K562 (cell line): Measurements from ENCODE around the gene MAPT. TPM values are rescaled to one million over a fixed set of nuclear protein-coding genes. Genes with fewer than 3 reads are reported as not detected.

Experiments
- ATAC-seq: fragments of 200-7000 bp; cut with Tn5 transposase; 3 replicates; pipeline ENCODE4 v1.9.1; 2020; ENCODE audit warnings: moderate library complexity
- BruUV-seq: library from RNA; stranded (reverse); fragments of 400-500 nt; replicated peaks from 2 replicates; lab custom pipeline; 2021; lab: Mats Ljungman, UMichigan
- CTCF ChIA-PET: fragments of 300-600 bp; formaldehyde crosslinking; extraction: SDS; loops from one replicate; lab custom pipeline; 2021; ENCODE audit warnings: low intra/inter-chr PET ratio; lab: Yijun Ruan, JAX
- POLR2A ChIA-PET: fragments of 300-600, 350-650 bp; sonication (Branson Sonifier 250); formaldehyde crosslinking; extraction: SDS; loops from one replicate; lab custom pipeline; 2021; ENCODE audit warnings: antibody characterized with exemption, inconsistent platforms; lab: Yijun Ruan, JAX
- DNase-seq, 4 experiments: peaks; one replicate each; pipeline versions ENCODE4 v3.0.0 to v3.0.0-alpha.2; 2011 to 2018; ENCODE audit warnings: low spot score in 3 of 4, mixed read lengths in 3 of 4; ENCODE audit errors: extremely low read depth in 1 of 4
- FAIRE-seq: peaks from 2 replicates; lab custom pipeline; 2011; peaks lifted over from hg19 to GRCh38; lab: Jason Lieb, UNC
- H2AFZ ChIP-seq: 2 replicates; pipeline ENCODE4 v1.6.0; 2011; ENCODE audit warnings: low read depth, low read length, control low read depth, inconsistent platforms
- H3K27ac ChIP-seq: fragments of 200-600 bp; 3 replicates; pipeline ENCODE4 v1.8.0; 2011; ENCODE audit warnings: low read depth, mild to moderate bottlenecking, control low read depth, inconsistent platforms, low read length, moderate library complexity, mixed read lengths; ENCODE audit errors: extremely low read depth
- H3K27me3 ChIP-seq, 2 experiments: fragments of 300-600 bp in 1 of 2; 2 replicates in 1 of 2; 3 replicates in 1 of 2; pipeline versions ENCODE4 v1.6.0 to v1.8.0; 2011; ENCODE audit warnings: inconsistent platforms in 2 of 2, low read length in 2 of 2, mild to moderate bottlenecking in 1 of 2, mixed read lengths in 1 of 2, moderate library complexity in 1 of 2; ENCODE audit not compliant: control insufficient read depth in 2 of 2, insufficient read depth in 2 of 2
- H3K36me3 ChIP-seq: fragments of 300-600 bp; 3 replicates; pipeline ENCODE4 v1.8.0; 2011; ENCODE audit warnings: mild to moderate bottlenecking, low read length, inconsistent platforms; ENCODE audit not compliant: control insufficient read depth, insufficient read depth
- H3K4me1 ChIP-seq, 2 experiments: fragments of 200-600 bp in 1 of 2; replicated peaks in 1 of 2; 2 replicates in 1 of 2; 3 replicates in 1 of 2; pipeline versions ENCODE4 v1.5.1 to v1.8.0; 2011; ENCODE audit warnings: inconsistent platforms in 2 of 2, low read length in 2 of 2, mild to moderate bottlenecking in 1 of 2, mixed read lengths in 1 of 2, moderate library complexity in 1 of 2; ENCODE audit not compliant: control insufficient read depth in 2 of 2, insufficient read depth in 2 of 2
- H3K4me2 ChIP-seq: 2 replicates; pipeline ENCODE4 v1.6.1; 2011; ENCODE audit warnings: low read length, control low read depth, inconsistent platforms, mixed read lengths; ENCODE audit not compliant: insufficient read depth
- H3K4me3 ChIP-seq: fragments of 200-600 bp; sonication (generic), shearing (Covaris generic); 2 replicates; pipeline ENCODE4 v1.5.1; 2016; ENCODE audit warnings: control low read depth, inconsistent platforms
- H3K79me2 ChIP-seq: fragments of 200-600 bp; 3 replicates; pipeline ENCODE4 v1.8.0; 2011; ENCODE audit warnings: low read length, inconsistent platforms; ENCODE audit not compliant: control insufficient read depth, insufficient read depth
- H3K9ac ChIP-seq, 2 experiments: 2 replicates each; pipeline versions ENCODE4 v1.6.0 to v1.6.1; 2011; ENCODE audit warnings: low read depth in 2 of 2, low read length in 2 of 2, control low read depth in 1 of 2, inconsistent platforms in 1 of 2, mild to moderate bottlenecking in 1 of 2, mixed read lengths in 1 of 2; ENCODE audit not compliant: insufficient read depth in 1 of 2
- H3K9me1 ChIP-seq: one replicate; pipeline ENCODE4 v1.6.0; 2011; ENCODE audit warnings: inconsistent platforms, mild to moderate bottlenecking, low read length, moderate library complexity; ENCODE audit not compliant: control insufficient read depth, insufficient read depth
- H3K9me3 ChIP-seq: replicated peaks from 2 replicates; pipeline ENCODE4 v1.5.1; 2011; ENCODE audit warnings: low read depth, low read length, inconsistent platforms; ENCODE audit not compliant: control insufficient read depth, insufficient read depth
- H4K20me1 ChIP-seq: replicated peaks from 2 replicates; pipeline ENCODE4 v1.6.1; 2011; ENCODE audit warnings: low read length, inconsistent platforms, mixed read lengths; ENCODE audit not compliant: control insufficient read depth, insufficient read depth
- CEBPG ChIP-seq, 3 experiments: fragments of 200-800 bp in 1 of 3; sonication (Bioruptor generic) in 1 of 3; sonication (generic) in 1 of 3; formaldehyde crosslinking in 1 of 3; IDR thresholded peaks in 2 of 3; conservative IDR thresholded peaks in 1 of 3; 2 replicates each; pipeline versions ENCODE4 v1.6.1 to v1.8.0; 2016 to 2022; ENCODE audit warnings: missing compliant biosample characterization in 2 of 3, missing genetic modification characterization in 2 of 3, mild to moderate bottlenecking in 1 of 3, missing genetic modification reagents in 1 of 3
- IRF2 ChIP-seq: sonication (generic); formaldehyde crosslinking; IDR thresholded peaks from 2 replicates; pipeline ENCODE4 v1.8.1; 2022; ENCODE audit warnings: mild to moderate bottlenecking, missing genetic modification reagents
- NCOA6 ChIP-seq: fragments of 450-650 bp; IDR thresholded peaks from 2 replicates; pipeline ENCODE4 v1.6.1; 2017; ENCODE audit warnings: mild to moderate bottlenecking
- PYGO2 ChIP-seq: fragments of 450-650 bp; IDR thresholded peaks from 2 replicates; pipeline ENCODE4 v1.6.1; 2016; ENCODE audit warnings: mild to moderate bottlenecking, missing genetic modification characterization, moderate library complexity, missing compliant biosample characterization
- RBM15 ChIP-seq: fragments of 200-400 bp; formaldehyde crosslinking; IDR thresholded peaks from 2 replicates; pipeline ENCODE4 v1.6.1; 2018; ENCODE audit warnings: mild to moderate bottlenecking, low read length, moderate library complexity; ENCODE audit not compliant: insufficient read depth
- SMARCA5 ChIP-seq: fragments of 450-650 bp; IDR thresholded peaks from 2 replicates; pipeline ENCODE4 v1.6.1; 2016
- ZNF12 ChIP-seq: sonication (generic); formaldehyde crosslinking; IDR thresholded peaks from 2 replicates; pipeline ENCODE4 v1.4.0; 2020; ENCODE audit warnings: mild to moderate bottlenecking, missing genetic modification reagents
- WGBS: fragments of 100-300 bp; shearing (Covaris generic); methylation state at CpG from one replicate; pipeline ENCODE4 v1.1.6; 2016; ENCODE audit warnings: low coverage, mixed read lengths; ENCODE audit not compliant: insufficient coverage; ENCODE audit errors: missing lambda C conversion rate; 5-methylcytosine and 5-hydroxymethylcytosine counted together
- in situ Hi-C: fragments of 300-500 bp; cut with MboI; formaldehyde crosslinking; loops from 4 replicates; pipeline ENCODE4 v1.15.0; 2018; ENCODE audit warnings: inconsistent platforms, mixed read lengths
- intact Hi-C: fragments of 100-400 bp; cut with micrococcal nuclease; formaldehyde crosslinking; loops from 2 replicates; pipeline ENCODE4 v1.14.2; 2022
- polyA plus RNA-seq, 8 experiments: library from polyadenylated mRNA; depleted of rRNA in 4 of 8; stranded (reverse) in 5 of 8; unstranded in 3 of 8; fragments of >200 nt; fragmentation: Nextera tagmentation in 2 of 8; fragmentation: Illumina TruSeq in 1 of 8; extraction: Ambion mirVana in 2 of 8; extraction: Trizol in 1 of 8; gene quantifications; 2 replicates each; pipeline versions ENCODE4 v1.2.1 to v1.2.3, GENCODE V29; 2011 to 2014; ENCODE audit warnings: inconsistent platforms in 1 of 8, missing spikeins in 1 of 8
- total RNA-seq, 7 experiments: library from RNA; depleted of rRNA in 6 of 7; stranded (reverse); fragments of >200 nt in 6 of 7; fragmentation: Illumina TruSeq in 2 of 7; extraction: Trizol in 2 of 7; gene quantifications; 2 replicates each; pipeline versions ENCODE4 v1.2.1 to v1.2.3, GENCODE V29; 2011 to 2021; ENCODE audit warnings: low replicate concordance in 1 of 7
- TF ChIP-seq, protein P1 (sequence below): sonication (generic); formaldehyde crosslinking; IDR thresholded peaks from 2 replicates; pipeline ENCODE4 v1.8.0; 2022; ENCODE audit warnings: mild to moderate bottlenecking, missing genetic modification reagents
- TF ChIP-seq, protein P2 (sequence below): sonication (generic); formaldehyde crosslinking; IDR thresholded peaks from 2 replicates; pipeline ENCODE4 v1.9.0; 2022; ENCODE audit warnings: mild to moderate bottlenecking, missing genetic modification reagents
- TF ChIP-seq, protein P3 (sequence below): fragments of 250-450 bp; sonication (Bioruptor Pico); IDR thresholded peaks from 2 replicates; pipeline ENCODE4 v1.8.0; 2021; ENCODE audit warnings: borderline replicate concordance, mild to moderate bottlenecking, moderate library complexity; ENCODE audit not compliant: poor library complexity, severe bottlenecking

Gene MAPT
- total and polyA plus RNA-seq, 9 of the 15 experiments (the other 6 are each of a cell fraction or from before 2014, with no cell fraction given) = 0.04 to 1.1 (median 0.36) TPM

DNA sequence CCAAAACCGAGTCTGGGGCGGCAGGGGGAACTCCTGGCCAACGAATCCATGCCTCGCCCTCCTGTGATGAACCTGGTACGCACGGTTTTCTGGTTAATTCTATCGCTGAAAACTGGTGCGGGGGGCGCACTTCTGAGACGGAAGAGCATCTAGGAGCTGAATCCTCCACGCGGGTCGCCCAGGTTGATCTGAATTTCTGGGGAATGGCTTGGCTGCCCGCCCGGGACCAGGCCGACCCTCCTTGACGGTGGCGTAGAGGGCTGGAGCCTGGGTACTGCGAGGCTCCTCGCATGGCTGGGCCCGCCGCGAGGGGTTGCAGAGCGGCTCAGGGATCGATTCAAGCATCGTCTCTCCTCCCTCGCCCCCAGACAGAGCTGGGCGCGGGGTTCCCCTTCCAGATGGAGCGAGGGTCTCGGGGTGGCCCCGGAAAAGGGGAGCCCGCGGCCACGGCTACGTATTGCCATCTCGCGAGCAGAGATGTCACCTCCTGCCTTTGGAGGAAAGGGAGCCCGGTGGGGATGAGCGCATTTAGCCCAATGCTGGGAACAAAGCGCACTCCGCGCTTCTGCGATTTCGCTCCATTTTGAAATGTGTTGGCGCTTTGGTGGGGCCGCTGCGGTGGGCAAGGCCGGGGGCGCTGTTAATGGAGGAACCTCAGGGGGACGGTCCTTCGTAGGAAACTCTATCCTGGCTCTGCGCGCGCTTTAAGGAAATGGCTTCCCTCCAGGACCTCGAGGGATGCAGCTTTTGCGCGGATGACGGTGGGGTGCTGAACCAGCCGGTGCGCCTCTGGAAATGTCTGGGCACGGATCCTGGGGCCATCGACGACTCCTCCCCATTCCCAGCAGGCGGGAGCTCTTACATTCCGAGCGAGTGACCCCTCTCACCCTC, 2.7 kb downstream of the MAPT start:
- DNase-seq = no peak
- ChIA-PET CTCF (no interaction called here), POLR2A (interaction anchor here (0.8 kb wide), 1 partner anchor 640 kb away, joined by 3 read pairs; no protein-coding TSS in a partner anchor)
- no TSS peak for BruUV-seq
- Histone ChIP-seq H3K9me1 (no peaks in the 10 kb centered on the region), H3K9me3 (peaks cover 4% of the 10 kb centered on the region), H3K27me3 (peaks cover 31 to 62% of the 10 kb centered on the region in 2 experiments; a peak in 4 of 5 replicates), H3K27ac (no peak overlapping the region), H3K9ac (no peak overlapping the region), H2AFZ (no peak overlapping the region)
- TF ChIP-seq, protein P1, sequence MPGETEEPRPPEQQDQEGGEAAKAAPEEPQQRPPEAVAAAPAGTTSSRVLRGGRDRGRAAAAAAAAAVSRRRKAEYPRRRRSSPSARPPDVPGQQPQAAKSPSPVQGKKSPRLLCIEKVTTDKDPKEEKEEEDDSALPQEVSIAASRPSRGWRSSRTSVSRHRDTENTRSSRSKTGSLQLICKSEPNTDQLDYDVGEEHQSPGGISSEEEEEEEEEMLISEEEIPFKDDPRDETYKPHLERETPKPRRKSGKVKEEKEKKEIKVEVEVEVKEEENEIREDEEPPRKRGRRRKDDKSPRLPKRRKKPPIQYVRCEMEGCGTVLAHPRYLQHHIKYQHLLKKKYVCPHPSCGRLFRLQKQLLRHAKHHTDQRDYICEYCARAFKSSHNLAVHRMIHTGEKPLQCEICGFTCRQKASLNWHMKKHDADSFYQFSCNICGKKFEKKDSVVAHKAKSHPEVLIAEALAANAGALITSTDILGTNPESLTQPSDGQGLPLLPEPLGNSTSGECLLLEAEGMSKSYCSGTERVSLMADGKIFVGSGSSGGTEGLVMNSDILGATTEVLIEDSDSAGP (CRISPR knock-in tag) = no peak
- TF ChIP-seq, protein P2, sequence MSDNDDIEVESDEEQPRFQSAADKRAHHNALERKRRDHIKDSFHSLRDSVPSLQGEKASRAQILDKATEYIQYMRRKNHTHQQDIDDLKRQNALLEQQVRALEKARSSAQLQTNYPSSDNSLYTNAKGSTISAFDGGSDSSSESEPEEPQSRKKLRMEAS (CRISPR knock-in tag) = no peak
- TF ChIP-seq, protein P3, sequence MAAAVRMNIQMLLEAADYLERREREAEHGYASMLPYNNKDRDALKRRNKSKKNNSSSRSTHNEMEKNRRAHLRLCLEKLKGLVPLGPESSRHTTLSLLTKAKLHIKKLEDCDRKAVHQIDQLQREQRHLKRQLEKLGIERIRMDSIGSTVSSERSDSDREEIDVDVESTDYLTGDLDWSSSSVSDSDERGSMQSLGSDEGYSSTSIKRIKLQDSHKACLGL (CRISPR knock-in tag) = no peak
- TF ChIP-seq PYGO2 (tag) (no peak), NCOA6 (no peak), SMARCA5 (no peak), CEBPG (CRISPR knock-in tag; IDR thresholded peaks at IDR 0.05) (no peak), CEBPG (tag; conservative IDR thresholded peaks at IDR 0.05 in 1 of 2, IDR thresholded peaks at IDR 0.05 in 1 of 2) (no peak), RBM15 (no peak), IRF2 (no peak), ZNF12 (CRISPR knock-in tag) (no peak)
- TF ChIP-seq, all 486 proteins: peak for 0
- in situ Hi-C loops = no loop called here
- 0 out of 2 replicates have a peak, but pooled peaks cover 11% of the 10 kb centered on the region for H4K20me1 ChIP-seq
- FAIRE-seq = no peak
- H3K36me3 ChIP-seq = no peaks in the 10 kb centered on the region
- no peak overlapping the region for H3K4me2 ChIP-seq
- intact Hi-C loops = loop anchor here (5.0 kb wide), 1 partner anchor 45 kb away; no protein-coding TSS in a partner anchor
- ATAC-seq = no peak
- WGBS = 38% methylated on average over 54 of the region's 67 CpGs
- no peak overlapping the region for H3K4me3 ChIP-seq
- no peaks in the 10 kb centered on the region for H3K79me2 ChIP-seq
- H3K4me1 ChIP-seq = peaks cover 5 to 38% of the 10 kb centered on the region in 2 experiments; a peak in 4 of 5 replicates
